ENCODE measurements around the gene MYEOV.

MYEOV gene

DNA sequence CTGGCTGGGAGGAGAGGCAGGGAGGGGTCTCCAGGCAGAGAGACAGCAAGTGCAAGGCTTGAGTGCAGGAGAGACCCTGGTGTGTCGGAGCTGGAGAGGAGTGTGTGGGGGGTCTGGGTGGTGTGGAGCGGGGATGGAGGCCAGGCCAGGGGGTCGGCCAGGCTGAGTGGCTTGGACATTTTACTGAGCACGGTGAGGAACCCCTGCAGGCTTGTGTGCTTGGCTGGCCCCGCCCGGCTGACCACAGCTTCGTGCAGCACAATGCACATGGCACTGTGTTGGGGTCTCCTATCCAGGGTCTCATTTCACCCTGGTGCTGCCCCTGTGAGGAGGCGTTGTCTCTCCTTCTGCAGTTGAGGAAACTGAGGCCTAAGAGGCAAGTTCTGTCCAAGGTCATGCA lies 5.6 kb downstream of the MYEOV start:
- no peak for TF ChIP-seq CTCF (IDR thresholded peaks at IDR 0.05; ENCODE audit: low read depth, low read length)
- H3K4me3 ChIP-seq (ENCODE audit: low read depth, low read length), result no peak overlapping the region

GRCh38 chr11:69300120-69301060 lies 6.4 kb downstream of the MYEOV start:
- H3K4me3 ChIP-seq (ENCODE audit: low read depth, low read length), result no peak overlapping the region

GRCh38 chr11:69301081-69301454 lies 7.1 kb downstream of the MYEOV start:
- no peak overlapping the region for H3K4me3 ChIP-seq (ENCODE audit: low read depth, low read length)
- TF ChIP-seq CTCF (IDR thresholded peaks at IDR 0.05; ENCODE audit: low read depth, low read length), result no peak

More at GRCh38 chr11:69300120-69301060, 6.4 kb downstream of the MYEOV start:
- TF ChIP-seq CTCF (IDR thresholded peaks at IDR 0.05; ENCODE audit: low read depth, low read length), result no peak

DNA sequence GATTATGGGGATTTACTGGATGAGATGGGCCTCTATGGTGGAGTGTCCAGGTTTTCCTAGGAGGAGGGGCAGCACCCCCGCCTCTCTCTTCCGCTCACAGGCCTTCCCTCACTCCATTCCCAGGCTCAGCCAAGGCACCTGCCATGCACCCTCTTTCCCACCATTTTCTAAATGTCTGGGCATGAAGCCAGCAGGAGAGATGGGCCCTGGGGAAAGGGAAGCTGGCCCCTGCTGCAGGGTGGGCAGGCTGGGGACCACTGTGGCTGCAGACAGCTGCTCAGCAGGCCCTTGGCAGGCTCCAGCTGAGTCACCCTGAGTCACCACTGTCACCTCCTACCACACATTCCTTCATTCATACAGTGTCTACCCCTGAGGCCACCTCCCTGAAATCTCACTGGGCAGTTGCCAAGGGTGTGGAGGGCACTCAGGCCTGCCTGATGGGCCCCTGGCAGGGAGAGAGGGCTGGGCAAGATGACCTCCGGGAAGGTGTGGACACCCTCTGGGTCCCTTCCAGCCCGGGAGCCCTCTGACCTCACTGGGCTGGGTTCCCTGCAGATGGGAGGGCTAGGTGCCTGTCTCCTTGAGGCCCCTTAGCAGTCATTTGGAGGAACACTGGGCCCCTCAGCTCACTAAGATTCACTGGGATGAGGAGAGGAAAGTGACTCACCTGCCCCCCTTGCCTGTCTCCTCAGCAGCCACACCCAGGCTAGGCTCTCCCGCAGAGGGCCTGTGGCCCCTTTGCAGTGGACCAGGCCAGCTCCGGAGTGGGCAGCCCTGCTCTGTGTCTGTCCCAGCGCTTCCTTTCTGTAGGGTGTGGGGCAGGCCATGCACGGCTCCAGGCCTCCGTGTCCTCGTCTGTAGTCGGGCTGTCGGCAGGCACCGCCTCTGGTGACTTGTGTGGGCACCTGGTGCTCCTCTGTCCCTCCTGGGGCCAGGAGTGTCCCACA lies 7.8 kb downstream of the MYEOV start:
- no peak overlapping the region for H3K4me3 ChIP-seq (ENCODE audit: low read depth, low read length)
- TF ChIP-seq CTCF (IDR thresholded peaks at IDR 0.05; ENCODE audit: low read depth, low read length), result no peak

- no peak overlapping the region for H3K4me3 ChIP-seq (ENCODE audit: low read depth, low read length)
- TF ChIP-seq CTCF (IDR thresholded peaks at IDR 0.05; ENCODE audit: low read depth, low read length), result no peak
Observed at GRCh38 chr11:69302447-69303020, 8.6 kb downstream of the MYEOV start.

DNA sequence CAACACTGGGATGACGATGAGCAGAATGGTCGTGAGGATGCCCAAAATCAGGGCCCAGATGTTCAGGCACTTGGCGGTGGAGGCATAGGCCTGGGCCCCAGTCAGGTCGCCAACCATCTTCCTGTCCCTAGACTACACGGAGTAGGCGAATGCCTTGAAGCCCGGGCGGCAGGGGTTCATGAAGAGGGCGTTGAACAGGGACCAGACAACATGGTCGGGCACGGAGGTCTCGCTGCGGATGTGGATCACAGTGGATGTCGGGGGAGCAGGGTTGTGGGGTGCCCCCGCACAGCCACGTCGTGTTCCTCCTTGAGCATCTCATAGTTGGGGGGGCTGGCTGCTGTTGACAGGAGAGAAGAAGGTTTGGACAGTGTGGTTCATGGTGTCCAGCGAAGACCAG lies 9.5 kb downstream of the MYEOV start:
- H3K4me3 ChIP-seq (ENCODE audit: low read depth, low read length), result no peak overlapping the region
- TF ChIP-seq CTCF (IDR thresholded peaks at IDR 0.05; ENCODE audit: low read depth, low read length), result no peak
